ENCODE results near the gene SMS. TPM values are rescaled to one million over a fixed set of nuclear protein-coding genes. Genes with fewer than 3 reads are reported as not detected.

The SMS gene
- total and polyA plus RNA-seq, 2 donors (not counting 1 experiment from before 2014, with no cell fraction given) = 7.0 to 30.5 TPM

DNA sequence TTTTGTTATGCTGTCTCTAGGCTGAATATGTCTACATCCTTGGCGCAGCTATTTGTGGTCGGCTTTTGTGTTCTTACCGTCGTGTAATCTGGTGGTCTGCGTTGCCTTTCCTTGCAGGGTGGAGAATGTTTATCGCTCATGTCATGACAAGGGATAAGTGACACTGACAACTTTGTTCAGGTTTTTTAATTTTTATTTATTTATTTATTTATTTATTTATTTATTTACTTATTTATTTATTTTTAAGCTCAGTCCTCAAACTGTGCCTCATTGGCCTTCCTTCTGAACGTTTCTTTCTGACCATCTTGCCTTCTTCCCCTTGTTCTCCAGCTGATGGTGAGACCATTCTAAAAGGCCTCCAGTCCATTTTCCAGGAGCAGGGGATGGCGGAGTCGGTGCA is 26.4 kb downstream of the SMS start:
- Histone ChIP-seq H3K4me2 (replicated peaks; ENCODE audit: low read depth, low read length, poor library complexity, severe bottlenecking) (no peak overlapping the region), H3K9me3 (ENCODE audit: control extremely low read depth in 1 of 3, control insufficient read depth in 2 of 3, insufficient read depth in 1 of 3, low read length in 2 of 3) (no peaks in the 10 kb centered on the region), H3K36me3 (replicated peaks in 1 of 2; ENCODE audit: control extremely low read depth in 1 of 2, control insufficient read depth in 1 of 2, extremely low read depth in 1 of 2, insufficient read depth in 2 of 2, low read length in 1 of 2) (peaks cover 0 to 12% of the 10 kb centered on the region in 2 experiments), H3K79me2 (ENCODE audit: control insufficient read depth, insufficient read depth, low read length) (no peaks in the 10 kb centered on the region), H3K27ac (ENCODE audit: low read length in 2 of 2) (no peak overlapping the region), H3K9ac (ENCODE audit: low read length) (no peak overlapping the region), H3K4me1 (ENCODE audit: control insufficient read depth in 2 of 2, insufficient read depth in 2 of 2, low read length in 2 of 2) (no peaks in the 10 kb centered on the region), H4K20me1 (ENCODE audit: control insufficient read depth, insufficient read depth, low read length, poor library complexity, severe bottlenecking) (no peaks in the 10 kb centered on the region), H3K4me3 (ENCODE audit: control extremely low read depth in 1 of 5, extremely low read depth in 1 of 5, insufficient read depth in 1 of 5, low read depth in 2 of 5, low read length in 4 of 5) (no peak overlapping the region), H3K27me3 (replicated peaks in 1 of 4; ENCODE audit: control extremely low read depth in 1 of 4, control insufficient read depth in 3 of 4, insufficient read depth in 4 of 4, low read length in 3 of 4) (no peaks in the 10 kb centered on the region), H2AFZ (ENCODE audit: insufficient read depth, low read depth, low read length, poor library complexity, severe bottlenecking) (no peak overlapping the region)
- Mint-ChIP-seq H3K27ac (no peak overlapping the region), H3K27me3 (no peaks in the 10 kb centered on the region), H3K4me3 (no peak overlapping the region), H3K9me3 (ENCODE audit: insufficient read depth) (no peaks in the 10 kb centered on the region), H3K4me1 (peaks cover 6% of the 10 kb centered on the region)
- no peak for ATAC-seq (ENCODE audit: low read depth)
- no CpG with 5 or more reads among the region's 9 CpGs for WGBS (ENCODE audit: insufficient coverage)
- CTCF ChIA-PET = no interaction called here
- intact Hi-C loops (cut with micrococcal nuclease) = no loop called here
- POLR2A ChIA-PET = no interaction called here
- no peak for TF ChIP-seq EZH2 (IDR thresholded peaks at IDR 0.05; ENCODE audit: borderline replicate concordance, insufficient read depth, low read depth, low read length, poor library complexity, severe bottlenecking)
- TF ChIP-seq, protein P1, sequence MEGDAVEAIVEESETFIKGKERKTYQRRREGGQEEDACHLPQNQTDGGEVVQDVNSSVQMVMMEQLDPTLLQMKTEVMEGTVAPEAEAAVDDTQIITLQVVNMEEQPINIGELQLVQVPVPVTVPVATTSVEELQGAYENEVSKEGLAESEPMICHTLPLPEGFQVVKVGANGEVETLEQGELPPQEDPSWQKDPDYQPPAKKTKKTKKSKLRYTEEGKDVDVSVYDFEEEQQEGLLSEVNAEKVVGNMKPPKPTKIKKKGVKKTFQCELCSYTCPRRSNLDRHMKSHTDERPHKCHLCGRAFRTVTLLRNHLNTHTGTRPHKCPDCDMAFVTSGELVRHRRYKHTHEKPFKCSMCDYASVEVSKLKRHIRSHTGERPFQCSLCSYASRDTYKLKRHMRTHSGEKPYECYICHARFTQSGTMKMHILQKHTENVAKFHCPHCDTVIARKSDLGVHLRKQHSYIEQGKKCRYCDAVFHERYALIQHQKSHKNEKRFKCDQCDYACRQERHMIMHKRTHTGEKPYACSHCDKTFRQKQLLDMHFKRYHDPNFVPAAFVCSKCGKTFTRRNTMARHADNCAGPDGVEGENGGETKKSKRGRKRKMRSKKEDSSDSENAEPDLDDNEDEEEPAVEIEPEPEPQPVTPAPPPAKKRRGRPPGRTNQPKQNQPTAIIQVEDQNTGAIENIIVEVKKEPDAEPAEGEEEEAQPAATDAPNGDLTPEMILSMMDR (IDR thresholded peaks at IDR 0.05) = no peak
- DNase-seq = no peak

DNA sequence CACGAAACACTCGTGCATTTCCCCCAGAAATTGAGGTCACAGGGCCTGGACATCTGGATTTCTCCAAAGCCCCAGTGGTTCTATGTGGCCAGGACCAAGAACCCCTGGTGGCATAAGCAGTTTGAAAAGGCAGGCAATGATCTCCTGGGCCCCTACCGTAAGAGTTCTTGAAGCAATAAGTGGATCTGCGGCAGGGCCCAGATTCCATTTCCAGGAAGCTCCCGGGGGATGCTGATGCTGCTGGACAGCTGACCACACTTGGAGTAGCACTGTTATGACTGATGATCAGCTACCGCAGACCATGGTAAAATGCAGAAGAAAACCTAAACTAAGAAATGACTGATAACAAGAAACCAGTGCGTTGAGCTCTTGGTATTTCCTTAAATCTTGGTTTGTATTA is 27.8 kb downstream of the SMS start:
- TF ChIP-seq, protein P1 (IDR thresholded peaks at IDR 0.05) = no peak
- no peak for ATAC-seq (ENCODE audit: low read depth)
- Histone ChIP-seq H3K4me2 (replicated peaks; ENCODE audit: low read depth, low read length, poor library complexity, severe bottlenecking) (no peak overlapping the region), H3K4me1 (ENCODE audit: control insufficient read depth in 2 of 2, insufficient read depth in 2 of 2, low read length in 2 of 2) (peaks cover 2 to 9% of the 10 kb centered on the region in 2 donors), H4K20me1 (ENCODE audit: control insufficient read depth, insufficient read depth, low read length, poor library complexity, severe bottlenecking) (no peaks in the 10 kb centered on the region), H3K9me3 (ENCODE audit: control extremely low read depth in 1 of 3, control insufficient read depth in 2 of 3, insufficient read depth in 1 of 3, low read length in 2 of 3) (no peaks in the 10 kb centered on the region), H3K27ac (ENCODE audit: low read length in 2 of 2) (no peak overlapping the region), H3K36me3 (replicated peaks in 1 of 2; ENCODE audit: control extremely low read depth in 1 of 2, control insufficient read depth in 1 of 2, extremely low read depth in 1 of 2, insufficient read depth in 2 of 2, low read length in 1 of 2) (peaks cover 0 to 12% of the 10 kb centered on the region in 2 experiments), H3K27me3 (replicated peaks in 1 of 4; ENCODE audit: control extremely low read depth in 1 of 4, control insufficient read depth in 3 of 4, insufficient read depth in 4 of 4, low read length in 3 of 4) (no peaks in the 10 kb centered on the region), H3K4me3 (ENCODE audit: control extremely low read depth in 1 of 5, extremely low read depth in 1 of 5, insufficient read depth in 1 of 5, low read depth in 2 of 5, low read length in 4 of 5) (no peak overlapping the region), H2AFZ (ENCODE audit: insufficient read depth, low read depth, low read length, poor library complexity, severe bottlenecking) (no peak overlapping the region), H3K9ac (ENCODE audit: low read length) (no peak overlapping the region), H3K79me2 (ENCODE audit: control insufficient read depth, insufficient read depth, low read length) (no peaks in the 10 kb centered on the region)
- H3K4me3 Mint-ChIP-seq = no peak overlapping the region
- POLR2A ChIA-PET = no interaction called here
- H3K27ac Mint-ChIP-seq = no peak overlapping the region
- no peaks in the 10 kb centered on the region for H3K27me3 Mint-ChIP-seq
- peaks cover 14% of the 10 kb centered on the region for H3K4me1 Mint-ChIP-seq
- CTCF ChIA-PET = interaction anchor here (1.4 kb wide), 1 partner anchor 17 kb away, joined by 6 read pairs; no protein-coding TSS in a partner anchor
- intact Hi-C loops (cut with micrococcal nuclease) = no loop called here
- WGBS (ENCODE audit: insufficient coverage) = 92% methylated on average over 4 of the region's 7 CpGs
- DNase-seq = no peak
- H3K9me3 Mint-ChIP-seq (ENCODE audit: insufficient read depth) = no peaks in the 10 kb centered on the region

Data from B cell (primary cell).